HepG2 (cell line): ENCODE data around the gene DEPDC1. TPM values are rescaled to one million over a fixed set of nuclear protein-coding genes. Genes with fewer than 3 reads are reported as not detected.

Experiments used
- ATAC-seq: fragments of 200-7000 bp; cut with Tn5 transposase; 3 replicates; pipeline ENCODE4 v1.9.1; 2020; ENCODE audit warnings: mild to moderate bottlenecking, moderate library complexity
- BruUV-seq: library from RNA; stranded (reverse); fragments of 400-500 nt; replicated peaks from 2 replicates; lab custom pipeline; 2021; lab: Mats Ljungman, UMichigan
- CTCF ChIA-PET: fragments of 300-600 bp; formaldehyde crosslinking; extraction: SDS; loops from one replicate; lab custom pipeline; 2021; ENCODE audit warnings: low total read pairs, inconsistent platforms, low intra/inter-chr PET ratio; lab: Yijun Ruan, JAX
- POLR2A ChIA-PET: fragments of 350-600 bp; sonication (Branson Sonifier 250); formaldehyde crosslinking; loops from one replicate; lab custom pipeline; 2020; ENCODE audit warnings: antibody characterized with exemption, inconsistent platforms; lab: Yijun Ruan, JAX
- DNase-seq: peaks from one replicate; pipeline ENCODE4 v3.0.0-alpha.2; 2015; ENCODE audit warnings: low spot score
- FAIRE-seq: peaks from 3 replicates; lab custom pipeline; 2011; peaks lifted over from hg19 to GRCh38; lab: Jason Lieb, UNC
- H2AFZ ChIP-seq: one replicate; pipeline ENCODE4 v1.6.1; 2011; ENCODE audit warnings: low read length, inconsistent platforms
- H3K27ac ChIP-seq: fragments of 300-600 bp; 3 replicates; pipeline ENCODE4 v1.8.0; 2011; ENCODE audit warnings: mixed run types, mild to moderate bottlenecking, mixed read lengths, low read length, inconsistent platforms; ENCODE audit not compliant: insufficient read depth; ENCODE audit errors: extremely low read length
- H3K27me3 ChIP-seq, 2 experiments: fragments of 200-600 bp in 1 of 2; 2 replicates in 1 of 2; 3 replicates in 1 of 2; pipeline versions ENCODE4 v1.6.0 to v1.8.0; 2011; ENCODE audit warnings: low read length in 2 of 2, mild to moderate bottlenecking in 2 of 2, moderate library complexity in 2 of 2, inconsistent platforms in 1 of 2; ENCODE audit not compliant: insufficient read depth in 2 of 2, control insufficient read depth in 1 of 2
- H3K36me3 ChIP-seq, 2 experiments: fragments of 200-600 bp in 1 of 2; replicated peaks in 1 of 2; 2 replicates in 1 of 2; 3 replicates in 1 of 2; pipeline versions ENCODE4 v1.5.1 to v1.8.0; 2011; ENCODE audit warnings: low read length in 2 of 2, inconsistent platforms in 1 of 2; ENCODE audit not compliant: insufficient read depth in 2 of 2, control insufficient read depth in 1 of 2
- H3K4me1 ChIP-seq: 2 replicates; pipeline ENCODE4 v1.5.1; 2012; ENCODE audit warnings: low read length, inconsistent platforms; ENCODE audit not compliant: insufficient read depth
- H3K4me2 ChIP-seq: 2 replicates; pipeline ENCODE4 v1.6.0; 2011; ENCODE audit warnings: low read depth, low read length, inconsistent platforms
- H3K4me3 ChIP-seq, 3 experiments: fragments of 200-600 bp in 1 of 3; sonication (generic), shearing (Covaris generic) in 1 of 3; replicated peaks in 1 of 3; 2 replicates each; pipeline ENCODE4 v1.5.1; 2011 to 2016; ENCODE audit warnings: low read length in 3 of 3, inconsistent platforms in 2 of 3, low read depth in 2 of 3, mild to moderate bottlenecking in 2 of 3, control low read depth in 1 of 3, mixed read lengths in 1 of 3; ENCODE audit not compliant: insufficient read depth in 1 of 3
- H3K79me2 ChIP-seq: one replicate; pipeline ENCODE4 v1.6.1; 2011; ENCODE audit warnings: low read length, inconsistent platforms; ENCODE audit not compliant: insufficient read depth
- H3K9ac ChIP-seq: 2 replicates; pipeline ENCODE4 v1.6.0; 2011; ENCODE audit warnings: mild to moderate bottlenecking, low read depth, low read length, inconsistent platforms; ENCODE audit not compliant: insufficient read depth
- H3K9me3 ChIP-seq: 2 replicates; pipeline ENCODE4 v1.5.1; 2012; ENCODE audit warnings: mild to moderate bottlenecking, low read length
- H4K20me1 ChIP-seq: 2 replicates; pipeline ENCODE4 v1.6.0; 2011; ENCODE audit warnings: inconsistent platforms, mild to moderate bottlenecking, low read length, moderate library complexity; ENCODE audit not compliant: insufficient read depth
- ASH2L ChIP-seq: fragments of 300-600, 200-600 bp; sonication (generic); IDR thresholded peaks from 2 replicates; pipeline ENCODE4 v1.7.0; 2017; ENCODE audit warnings: low read depth, mild to moderate bottlenecking, moderate library complexity, mixed read lengths, low read length; ENCODE audit not compliant: insufficient read length
- ATM ChIP-seq: fragments of 450-650 bp; IDR thresholded peaks from 2 replicates; pipeline ENCODE4 v1.7.1; 2017; ENCODE audit warnings: mild to moderate bottlenecking, borderline replicate concordance
- GATA4 ChIP-seq: sonication (generic); IDR thresholded peaks from 2 replicates; pipeline ENCODE4 v1.6.1; 2016; ENCODE audit warnings: antibody characterized with exemption, low read depth, borderline replicate concordance
- NBN ChIP-seq: fragments of 450-650 bp; conservative IDR thresholded peaks from 2 replicates; pipeline ENCODE4 v1.6.1; 2017
- RBAK ChIP-seq: sonication (generic); formaldehyde crosslinking; IDR thresholded peaks from 2 replicates; pipeline ENCODE4 v1.5.1; 2020; ENCODE audit warnings: mild to moderate bottlenecking, missing genetic modification reagents
- REXO4 ChIP-seq: sonication (generic); formaldehyde crosslinking; IDR thresholded peaks from 2 replicates; pipeline ENCODE4 v1.8.0; 2022; ENCODE audit warnings: missing genetic modification reagents, mild to moderate bottlenecking, borderline replicate concordance
- RXRB ChIP-seq: IDR thresholded peaks from 2 replicates; pipeline ENCODE4 v1.6.1; 2016; ENCODE audit warnings: borderline replicate concordance, missing genetic modification reagents, missing compliant biosample characterization
- TAF1 ChIP-seq: sonication (generic); formaldehyde crosslinking; IDR thresholded peaks from 2 replicates; pipeline ENCODE4 v1.4.0; 2020; ENCODE audit warnings: missing genetic modification reagents
- ZNF138 ChIP-seq: sonication (generic); formaldehyde crosslinking; IDR thresholded peaks from 2 replicates; pipeline ENCODE4 v1.5.0; 2020; ENCODE audit warnings: mild to moderate bottlenecking, low read depth, missing genetic modification reagents
- ZNF510 ChIP-seq: sonication (generic); formaldehyde crosslinking; IDR thresholded peaks from 2 replicates; pipeline ENCODE4 v1.4.0; 2020; ENCODE audit warnings: low read depth, mild to moderate bottlenecking, missing genetic modification reagents
- ZNF781 ChIP-seq: sonication (generic); formaldehyde crosslinking; IDR thresholded peaks from 2 replicates; pipeline ENCODE4 v1.5.1; 2020; ENCODE audit warnings: borderline replicate concordance, mild to moderate bottlenecking, missing genetic modification reagents; ENCODE audit errors: not compliant biosample characterization
- WGBS: methylation state at CpG from one replicate; pipeline ENCODE4 v1.1.6; 2017; ENCODE audit warnings: low lambda C conversion rate; 5-methylcytosine and 5-hydroxymethylcytosine counted together
- in situ Hi-C: cut with HindIII; loops from 2 replicates; pipeline ENCODE4 v1.10.0; 2017; ENCODE audit warnings: low pct_unique_long_range_greater_than_20kb; ENCODE audit not compliant: extremely low pct_ligation_motif_present
- intact Hi-C: fragments of 100-400 bp; cut with micrococcal nuclease; formaldehyde crosslinking; loops from one replicate; pipeline ENCODE4 v1.10.0; 2022; ENCODE audit not compliant: unreplicated experiment
- polyA plus RNA-seq, 8 experiments: library from polyadenylated mRNA; depleted of rRNA in 3 of 8; stranded (reverse) in 7 of 8; unstranded in 1 of 8; fragments of >200 nt; fragmentation: Illumina TruSeq in 4 of 8; extraction: Trizol in 4 of 8; gene quantifications; 2 replicates each; pipeline versions ENCODE4 v1.2.1 to v1.2.3, GENCODE V29; 2011 to 2016; ENCODE audit warnings: low read depth in 4 of 8, missing spikeins in 1 of 8, mixed read lengths in 1 of 8; ENCODE audit not compliant: insufficient read depth in 1 of 8
- total RNA-seq, 5 experiments: library from RNA; depleted of rRNA; stranded (reverse); fragments of >200 nt; fragmentation: Illumina TruSeq; extraction: Trizol; gene quantifications; 2 replicates each; pipeline ENCODE4 v1.2.3, GENCODE V29; 2016; ENCODE audit warnings: low read depth in 1 of 5
- TF ChIP-seq, protein P1 (sequence below): sonication (generic); formaldehyde crosslinking; IDR thresholded peaks from 2 replicates; pipeline ENCODE4 v1.5.0; 2020; ENCODE audit warnings: mild to moderate bottlenecking, missing genetic modification reagents
- TF ChIP-seq, protein P2 (sequence below): IDR thresholded peaks from 2 replicates; pipeline ENCODE4 v1.6.1; 2016; ENCODE audit warnings: missing compliant biosample characterization, missing genetic modification reagents, borderline replicate concordance
- TF ChIP-seq, protein P3 (sequence below): IDR thresholded peaks from 2 replicates; pipeline ENCODE4 v1.6.1; 2016; ENCODE audit warnings: low read depth

DEPDC1 gene
- total and polyA plus RNA-seq, 2 of the 13 experiments (the other 11 are each of a cell fraction or from before 2014, with no cell fraction given), result 7.0 to 20.2 TPM

DNA sequence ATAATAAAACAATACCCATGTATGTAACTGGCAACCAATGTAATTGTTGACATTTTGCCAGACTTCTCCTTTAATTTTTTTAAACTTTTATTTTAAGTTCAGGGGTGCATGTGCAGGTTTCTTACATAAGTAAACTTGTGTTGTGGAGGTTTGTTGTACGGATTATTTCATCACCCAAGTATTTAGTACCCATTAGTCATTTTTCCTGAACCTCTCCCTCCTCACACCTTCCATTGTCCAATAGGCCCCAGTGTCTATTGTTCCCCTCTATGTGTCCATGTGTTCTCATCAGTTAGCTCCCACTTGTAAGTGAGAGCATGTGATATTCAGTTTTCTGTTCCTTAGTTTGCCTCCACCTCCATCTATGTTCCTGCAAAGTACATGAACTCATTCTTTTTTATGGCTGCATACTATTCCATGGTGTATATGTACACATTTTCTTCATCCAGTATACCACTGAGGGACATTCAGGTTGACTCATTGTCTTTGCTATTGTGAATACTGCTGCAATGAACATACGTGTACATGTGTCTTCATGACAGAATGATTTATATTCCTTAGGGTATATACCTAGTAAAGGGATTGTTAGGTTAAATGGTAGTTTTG lies 6.7 kb downstream of the DEPDC1 start:
- Histone ChIP-seq H3K27me3 (no peaks in the 10 kb centered on the region), H3K4me1 (peaks cover 6% of the 10 kb centered on the region), H3K4me3 (no peak overlapping the region), H3K27ac (no peak overlapping the region), H2AFZ (no peak overlapping the region), H3K9ac (no peak overlapping the region), H3K9me3 (no peaks in the 10 kb centered on the region), H3K36me3 (0 out of 5 replicates have a peak, but pooled peaks cover 0 to 4% of the 10 kb centered on the region in 2 experiments), H4K20me1 (no peaks in the 10 kb centered on the region), H3K4me2 (no peak overlapping the region), H3K79me2 (peaks cover 4% of the 10 kb centered on the region)
- ChIA-PET POLR2A (no interaction called here), CTCF (no interaction called here)
- TF ChIP-seq ATM (no peak), ZNF138 (no peak), REXO4 (CRISPR knock-in tag) (no peak), ASH2L (no peak), RXRB (CRISPR knock-in tag) (no peak), TAF1 (no peak), GATA4 (no peak), ZNF781 (no peak), NBN (no peak), RBAK (CRISPR knock-in tag) (no peak), ZNF510 (no peak)
- TF ChIP-seq, protein P1, sequence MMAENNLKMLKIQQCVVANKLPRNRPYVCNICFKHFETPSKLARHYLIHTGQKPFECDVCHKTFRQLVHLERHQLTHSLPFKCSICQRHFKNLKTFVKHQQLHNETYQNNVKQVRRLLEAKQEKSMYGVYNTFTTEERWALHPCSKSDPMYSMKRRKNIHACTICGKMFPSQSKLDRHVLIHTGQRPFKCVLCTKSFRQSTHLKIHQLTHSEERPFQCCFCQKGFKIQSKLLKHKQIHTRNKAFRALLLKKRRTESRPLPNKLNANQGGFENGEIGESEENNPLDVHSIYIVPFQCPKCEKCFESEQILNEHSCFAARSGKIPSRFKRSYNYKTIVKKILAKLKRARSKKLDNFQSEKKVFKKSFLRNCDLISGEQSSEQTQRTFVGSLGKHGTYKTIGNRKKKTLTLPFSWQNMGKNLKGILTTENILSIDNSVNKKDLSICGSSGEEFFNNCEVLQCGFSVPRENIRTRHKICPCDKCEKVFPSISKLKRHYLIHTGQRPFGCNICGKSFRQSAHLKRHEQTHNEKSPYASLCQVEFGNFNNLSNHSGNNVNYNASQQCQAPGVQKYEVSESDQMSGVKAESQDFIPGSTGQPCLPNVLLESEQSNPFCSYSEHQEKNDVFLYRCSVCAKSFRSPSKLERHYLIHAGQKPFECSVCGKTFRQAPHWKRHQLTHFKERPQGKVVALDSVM (CRISPR knock-in tag), result no peak
- TF ChIP-seq, protein P2, sequence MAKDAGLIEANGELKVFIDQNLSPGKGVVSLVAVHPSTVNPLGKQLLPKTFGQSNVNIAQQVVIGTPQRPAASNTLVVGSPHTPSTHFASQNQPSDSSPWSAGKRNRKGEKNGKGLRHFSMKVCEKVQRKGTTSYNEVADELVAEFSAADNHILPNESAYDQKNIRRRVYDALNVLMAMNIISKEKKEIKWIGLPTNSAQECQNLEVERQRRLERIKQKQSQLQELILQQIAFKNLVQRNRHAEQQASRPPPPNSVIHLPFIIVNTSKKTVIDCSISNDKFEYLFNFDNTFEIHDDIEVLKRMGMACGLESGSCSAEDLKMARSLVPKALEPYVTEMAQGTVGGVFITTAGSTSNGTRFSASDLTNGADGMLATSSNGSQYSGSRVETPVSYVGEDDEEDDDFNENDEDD, result no peak
- TF ChIP-seq, protein P3, sequence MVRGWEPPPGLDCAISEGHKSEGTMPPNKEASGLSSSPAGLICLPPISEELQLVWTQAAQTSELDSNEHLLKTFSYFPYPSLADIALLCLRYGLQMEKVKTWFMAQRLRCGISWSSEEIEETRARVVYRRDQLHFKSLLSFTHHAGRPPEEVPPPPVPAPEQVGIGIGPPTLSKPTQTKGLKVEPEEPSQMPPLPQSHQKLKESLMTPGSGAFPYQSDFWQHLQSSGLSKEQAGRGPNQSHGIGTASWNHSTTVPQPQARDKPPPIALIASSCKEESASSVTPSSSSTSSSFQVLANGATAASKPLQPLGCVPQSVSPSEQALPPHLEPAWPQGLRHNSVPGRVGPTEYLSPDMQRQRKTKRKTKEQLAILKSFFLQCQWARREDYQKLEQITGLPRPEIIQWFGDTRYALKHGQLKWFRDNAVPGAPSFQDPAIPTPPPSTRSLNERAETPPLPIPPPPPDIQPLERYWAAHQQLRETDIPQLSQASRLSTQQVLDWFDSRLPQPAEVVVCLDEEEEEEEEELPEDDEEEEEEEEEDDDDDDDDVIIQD (CRISPR knock-in tag), result no peak
- FAIRE-seq (no peak), DNase-seq (no peak), ATAC-seq (no peak)
- BruUV-seq, result no TSS peak
- intact Hi-C loops (no loop called here), in situ Hi-C loops (no loop called here)
- 100% methylated on average over 2 of the region's 2 CpGs for WGBS
